Sigmoid colon (tissue), 3 donors: Measurements from ENCODE around the gene GSTT2B.

Experiments
- CTCF ChIP-seq, 4 experiments: fragments of 450-650 bp in 3 of 4; fragments of 200-600 bp in 1 of 4; IDR thresholded peaks; one replicate each; pipeline ENCODE4 v1.5.1; 2016 to 2019; ENCODE audit warnings: antibody characterized with exemption in 4 of 4, mild to moderate bottlenecking in 3 of 4, moderate library complexity in 2 of 4
- POLR2A ChIP-seq, 2 donors: fragments of 450-650 bp; IDR thresholded peaks; one replicate each; pipeline ENCODE4 v1.6.1; 2016; ENCODE audit warnings: antibody characterized with exemption in 2 of 2, mild to moderate bottlenecking in 2 of 2, moderate library complexity in 2 of 2

GRCh38 chr22:23913306-23913660, 47.7 kb downstream of the GSTT2B start:
- TF ChIP-seq CTCF (IDR thresholded peaks at IDR 0.05) (no peak), POLR2A (IDR thresholded peaks at IDR 0.05) (no peak)
